Spinal cord (tissue), 10 donors: ENCODE measurements around the gene RPL22L1. TPM values are rescaled to one million over a fixed set of nuclear protein-coding genes. Genes with fewer than 3 reads are reported as not detected.
A peak's percentile ranks its signal among the peaks of the same experiment; 100 is the strongest.

Experiments used
- DNase-seq, 6 donors: peaks; one replicate each; pipeline versions ENCODE4 v3.0.0 to v3.0.0-alpha.2; 2013 to 2015; ENCODE audit warnings: low spot score in 6 of 6, low read depth in 4 of 6
- H3K27ac ChIP-seq: one replicate; pipeline ENCODE4 v1.5.1; 2013; ENCODE audit warnings: low read depth, low read length, control low read depth
- H3K27me3 ChIP-seq: one replicate; pipeline ENCODE4 v1.6.1; 2013; ENCODE audit warnings: low read length; ENCODE audit not compliant: control insufficient read depth, insufficient read depth
- H3K36me3 ChIP-seq: one replicate; pipeline ENCODE4 v1.6.1; 2013; ENCODE audit warnings: low read length; ENCODE audit not compliant: control insufficient read depth, insufficient read depth
- H3K4me1 ChIP-seq: one replicate; pipeline ENCODE4 v1.6.1; 2013; ENCODE audit warnings: low read length; ENCODE audit not compliant: control insufficient read depth, insufficient read depth
- H3K4me3 ChIP-seq: one replicate; pipeline ENCODE4 v1.5.1; 2013; ENCODE audit warnings: low read depth, low read length, control low read depth
- H3K9me3 ChIP-seq: one replicate; pipeline ENCODE4 v1.6.1; 2013; ENCODE audit warnings: low read length; ENCODE audit not compliant: control insufficient read depth, insufficient read depth
- WGBS: methylation state at CpG from one replicate; pipeline ENCODE4 v1.1.5; 2013; ENCODE audit warnings: missing lambda C conversion rate; ENCODE audit not compliant: insufficient coverage; 5-methylcytosine and 5-hydroxymethylcytosine counted together
- polyA plus RNA-seq, 2 donors: library from polyadenylated mRNA; unstranded; fragments of 120-200 nt; gene quantifications; one replicate each; pipeline ENCODE4 v1.2.1, GENCODE V29; 2013; ENCODE audit not compliant: insufficient read length in 2 of 2
- total RNA-seq, 2 donors: library from RNA; depleted of rRNA in 1 of 2; stranded (reverse); fragments of 120-200 nt in 1 of 2; fragments of >200 nt in 1 of 2; gene quantifications; one replicate each; pipeline versions ENCODE4 v1.2.3 to v1.2.4, GENCODE V29; 2013 to 2014
- donor health status: healthy.

The RPL22L1 gene
- total and polyA plus RNA-seq, 4 donors: 25.0 to 98.2 (median 29.7) TPM

GRCh38 chr3:170865209-170866094, 4.5 kb downstream of the RPL22L1 start:
- 89% methylated on average over 4 of the region's 10 CpGs for WGBS
- H3K4me1 ChIP-seq: peaks cover 5% of the 10 kb centered on the region

GRCh38 chr3:170864525-170865208, 5.3 kb downstream of the RPL22L1 start:
- H3K4me1 ChIP-seq: peaks cover 4% of the 10 kb centered on the region
- no peaks in the 10 kb centered on the region for H3K27me3 ChIP-seq
- no peak overlapping the region for H3K4me3 ChIP-seq
- H3K36me3 ChIP-seq: peaks cover 3% of the 10 kb centered on the region
- no peak for DNase-seq
- no peak overlapping the region for H3K27ac ChIP-seq
- no peaks in the 10 kb centered on the region for H3K9me3 ChIP-seq
- 98% methylated on average over 2 of the region's 6 CpGs for WGBS

More at GRCh38 chr3:170865209-170866094, 4.5 kb downstream of the RPL22L1 start:
- H3K9me3 ChIP-seq: no peaks in the 10 kb centered on the region
- no peak overlapping the region for H3K4me3 ChIP-seq
- no peaks in the 10 kb centered on the region for H3K27me3 ChIP-seq
- H3K36me3 ChIP-seq: peaks cover 3% of the 10 kb centered on the region
- no peak overlapping the region for H3K27ac ChIP-seq
- no peak for DNase-seq

GRCh38 chr3:170863816-170864215, 6.2 kb downstream of the RPL22L1 start:
- H3K27ac ChIP-seq: no peak overlapping the region
- no peaks in the 10 kb centered on the region for H3K27me3 ChIP-seq
- no peak for DNase-seq
- H3K4me3 ChIP-seq: no peak overlapping the region
- WGBS: 97% methylated on average over 3 of the region's 4 CpGs
- peaks cover 3% of the 10 kb centered on the region for H3K36me3 ChIP-seq
- peaks cover 2% of the 10 kb centered on the region for H3K4me1 ChIP-seq
- no peaks in the 10 kb centered on the region for H3K9me3 ChIP-seq

GRCh38 chr3:170862618-170863374, 7.2 kb downstream of the RPL22L1 start:
- 90% methylated on average over 6 of the region's 10 CpGs for WGBS
- H3K9me3 ChIP-seq: no peaks in the 10 kb centered on the region

GRCh38 chr3:170858599-170858998, 11.4 kb downstream of the RPL22L1 start:
- WGBS: 100% methylated on average over 1 of the region's 5 CpGs

More at GRCh38 chr3:170862618-170863374, 7.2 kb downstream of the RPL22L1 start:
- no peaks in the 10 kb centered on the region for H3K4me1 ChIP-seq
- H3K36me3 ChIP-seq: peaks cover 3% of the 10 kb centered on the region
- DNase-seq: no peak
- no peak overlapping the region for H3K4me3 ChIP-seq
- no peak overlapping the region for H3K27ac ChIP-seq
- H3K27me3 ChIP-seq: no peaks in the 10 kb centered on the region

GRCh38 chr3:170852324-170852723, 17.7 kb downstream of the RPL22L1 start:
- no peaks in the 10 kb centered on the region for H3K4me1 ChIP-seq
- DNase-seq: no peak
- no peak overlapping the region for H3K4me3 ChIP-seq
- H3K9me3 ChIP-seq: no peaks in the 10 kb centered on the region
- H3K27ac ChIP-seq: no peak overlapping the region
- H3K27me3 ChIP-seq: no peaks in the 10 kb centered on the region
- no peaks in the 10 kb centered on the region for H3K36me3 ChIP-seq
- 88% methylated on average over 1 of the region's 4 CpGs for WGBS

More at GRCh38 chr3:170858599-170858998, 11.4 kb downstream of the RPL22L1 start:
- no peaks in the 10 kb centered on the region for H3K36me3 ChIP-seq
- H3K4me3 ChIP-seq: no peak overlapping the region
- H3K4me1 ChIP-seq: no peaks in the 10 kb centered on the region
- H3K9me3 ChIP-seq: no peaks in the 10 kb centered on the region
- DNase-seq: no peak
- no peak overlapping the region for H3K27ac ChIP-seq
- H3K27me3 ChIP-seq: no peaks in the 10 kb centered on the region

GRCh38 chr3:170848292-170848917, 21.6 kb downstream of the RPL22L1 start:
- H3K4me3 ChIP-seq: no peak overlapping the region
- no peaks in the 10 kb centered on the region for H3K27me3 ChIP-seq
- no peaks in the 10 kb centered on the region for H3K4me1 ChIP-seq
- no peaks in the 10 kb centered on the region for H3K36me3 ChIP-seq
- H3K9me3 ChIP-seq: no peaks in the 10 kb centered on the region
- H3K27ac ChIP-seq: no peak overlapping the region
- peak in 2 of 6 donors; percentile 34 to 67 for DNase-seq
- WGBS: no CpG with 5 or more reads among the region's 2 CpGs

- H3K4me3 ChIP-seq: no peak overlapping the region
- H3K27me3 ChIP-seq: no peaks in the 10 kb centered on the region
- no peaks in the 10 kb centered on the region for H3K9me3 ChIP-seq
- no peaks in the 10 kb centered on the region for H3K4me1 ChIP-seq
- no peaks in the 10 kb centered on the region for H3K36me3 ChIP-seq
- H3K27ac ChIP-seq: no peak overlapping the region
- DNase-seq: no peak
Observed at GRCh38 chr3:170844377-170844776, 25.6 kb downstream of the RPL22L1 start.

GRCh38 chr3:170840291-170840859, 29.6 kb downstream of the RPL22L1 start:
- Histone ChIP-seq H3K36me3 (no peaks in the 10 kb centered on the region), H3K27me3 (no peaks in the 10 kb centered on the region), H3K4me1 (no peaks in the 10 kb centered on the region), H3K27ac (peak overlapping the region; percentile 48), H3K4me3 (no peak overlapping the region), H3K9me3 (no peaks in the 10 kb centered on the region)
- peak in 2 of 6 donors; percentile 11 to 65 for DNase-seq
- WGBS: no CpG with 5 or more reads among the region's 2 CpGs
